Left colon (tissue), 2 donors: Measurements from ENCODE around the gene MFSD6. TPM values are rescaled to one million over a fixed set of nuclear protein-coding genes. Genes with fewer than 3 reads are reported as not detected.

Experiments used
- ATAC-seq: fragments of 200-7000 bp; cut with Tn5 transposase; one replicate; pipeline ENCODE4 v1.9.1; 2020; ENCODE audit warnings: mild to moderate bottlenecking, moderate library complexity
- DNase-seq, 2 donors: peaks; one replicate each; pipeline ENCODE4 v3.0.0-alpha.2; 2020
- intact Hi-C, 2 donors: fragments of 100-400 bp; cut with DNase I in 1 of 2; cut with micrococcal nuclease in 1 of 2; formaldehyde crosslinking; loops; one replicate each; pipeline versions ENCODE4 v1.11.2 to v1.14.0; 2022; cut with DNase I, micrococcal nuclease
- total RNA-seq, 2 donors: library from RNA; stranded (reverse); fragmentation: NEBNext Ultra II Directional; extraction: Animal tissue kit (Norgen Biotek cat#: 25700); gene quantifications; one replicate each; pipeline ENCODE4 v1.2.1, GENCODE V29; 2021
- donor health status: DM: no; HTN: no; CAD: no.
- donor health status: DM: yes; HTN: yes; CAD: no.

MFSD6 gene
- total RNA-seq, 2 donors from 2014 or later: 71.8 to 84.6 TPM

GRCh38 chr2:190509895-190510294 lies 101.7 kb downstream of the MFSD6 start:
- DNase-seq: peak in 1 of 2 donors; percentile 26

GRCh38 chr2:190511104-190511503 lies 102.9 kb downstream of the MFSD6 start:
- ATAC-seq: no peak

More at GRCh38 chr2:190509895-190510294, 101.7 kb downstream of the MFSD6 start:
- peak; percentile 78 for ATAC-seq
- intact Hi-C loops: loop anchor here in 1 of 2 donors (10.0 kb wide), 2 partner anchors 125 to 425 kb away; no protein-coding TSS in a partner anchor

GRCh38 chr2:190512539-190513095 lies 104.5 kb downstream of the MFSD6 start:
- no peak for DNase-seq
- intact Hi-C loops: no loop called here
- ATAC-seq: no peak

More at GRCh38 chr2:190511104-190511503, 102.9 kb downstream of the MFSD6 start:
- intact Hi-C loops: no loop called here
- no peak for DNase-seq

- DNase-seq (no peak), ATAC-seq (no peak)
- intact Hi-C loops: no loop called here
Observed at GRCh38 chr2:190513877-190514276, 105.7 kb downstream of the MFSD6 start.

- ATAC-seq (no peak), DNase-seq (no peak)
- intact Hi-C loops: no loop called here
Observed at GRCh38 chr2:190514676-190515075, 106.5 kb downstream of the MFSD6 start.

- DNase-seq (no peak), ATAC-seq (no peak)
- intact Hi-C loops: no loop called here
Observed at GRCh38 chr2:190515687-190516086, 107.5 kb downstream of the MFSD6 start.

- ATAC-seq (no peak), DNase-seq (no peak)
- intact Hi-C loops: no loop called here
Observed at GRCh38 chr2:190517468-190517867, 109.3 kb downstream of the MFSD6 start.

GRCh38 chr2:190519975-190520767 lies 112.0 kb downstream of the MFSD6 start:
- DNase-seq (no peak), ATAC-seq (no peak)
- intact Hi-C loops: no loop called here

GRCh38 chr2:190524928-190525327 lies 116.8 kb downstream of the MFSD6 start:
- DNase-seq (no peak), ATAC-seq (peak; percentile 44)
- intact Hi-C loops: no loop called here

GRCh38 chr2:190526105-190526750 lies 118.1 kb downstream of the MFSD6 start:
- intact Hi-C loops: no loop called here
- ATAC-seq: peak; percentile 40
- DNase-seq: no peak

- intact Hi-C loops: no loop called here
- DNase-seq (no peak), ATAC-seq (no peak)
Observed at GRCh38 chr2:190527214-190527613, 119.1 kb downstream of the MFSD6 start.

- DNase-seq (no peak), ATAC-seq (no peak)
- intact Hi-C loops: no loop called here
Observed at GRCh38 chr2:190527918-190528317, 119.8 kb downstream of the MFSD6 start.

GRCh38 chr2:190528521-190529001 lies 120.4 kb downstream of the MFSD6 start:
- intact Hi-C loops: no loop called here
- DNase-seq: no peak
- ATAC-seq: no peak

GRCh38 chr2:190529486-190530247 lies 121.5 kb downstream of the MFSD6 start:
- intact Hi-C loops: no loop called here

GRCh38 chr2:190530248-190530900 lies 122.2 kb downstream of the MFSD6 start:
- intact Hi-C loops: no loop called here
- DNase-seq (no peak), ATAC-seq (no peak)

More at GRCh38 chr2:190529486-190530247, 121.5 kb downstream of the MFSD6 start:
- ATAC-seq (no peak), DNase-seq (no peak)

GRCh38 chr2:190532581-190532980 lies 124.4 kb downstream of the MFSD6 start:
- intact Hi-C loops: no loop called here
- DNase-seq: no peak
- ATAC-seq: no peak

- intact Hi-C loops: no loop called here
- ATAC-seq (no peak), DNase-seq (no peak)
Observed at GRCh38 chr2:190533175-190533967, 125.2 kb downstream of the MFSD6 start.

GRCh38 chr2:190533968-190534309 lies 125.8 kb downstream of the MFSD6 start:
- ATAC-seq (peak; percentile 23), DNase-seq (peak; percentile 51 to 54)
- intact Hi-C loops: no loop called here
